Measurements from ENCODE around the gene FCN2.

Gene FCN2

DNA sequence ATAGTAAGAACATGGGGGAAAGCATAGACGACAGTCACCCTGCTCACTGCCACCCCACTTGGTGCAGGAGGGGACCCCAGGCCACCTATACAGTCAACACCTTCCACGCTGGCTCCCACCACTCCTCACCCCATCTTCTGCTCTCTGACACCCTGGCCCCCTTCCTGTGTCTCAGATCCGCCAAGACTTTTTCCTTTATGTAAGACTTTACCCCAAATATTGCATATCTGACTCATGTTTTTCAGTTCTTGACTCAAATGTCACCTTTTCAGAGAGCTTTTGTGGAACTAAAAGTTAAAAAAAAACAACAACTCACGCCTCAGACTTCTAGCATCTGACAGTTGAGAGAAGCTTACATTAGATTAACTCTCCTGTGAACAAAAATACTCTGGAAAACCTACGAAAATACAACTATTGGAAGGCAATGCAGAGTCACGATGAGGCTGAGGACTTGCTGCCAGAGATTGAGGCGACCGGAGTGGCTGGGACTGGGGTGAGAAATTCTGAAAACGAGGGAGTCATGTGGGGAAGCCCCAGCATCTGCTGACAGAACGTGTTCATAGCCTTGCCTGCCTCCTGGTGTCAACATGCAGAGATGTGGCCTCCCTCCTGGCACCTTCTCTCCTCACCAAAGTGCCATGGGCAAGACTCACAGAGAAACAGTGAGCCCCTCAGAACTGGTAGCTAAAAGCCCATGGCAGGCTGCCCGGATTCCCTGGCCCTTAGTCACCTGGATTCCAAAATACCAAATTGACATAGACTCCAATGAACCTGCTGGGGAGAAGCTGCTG, 22.4 kb upstream of the FCN2 start:
- Histone ChIP-seq H3K4me3 (ENCODE audit: low read depth, low read length) (no peak overlapping the region), H3K27ac (ENCODE audit: low read depth, low read length) (no peak overlapping the region), H3K4me1 (ENCODE audit: control insufficient read depth, insufficient read depth, low read length, unreplicated experiment) (peaks cover 5% of the 10 kb centered on the region), H3K36me3 (ENCODE audit: insufficient read depth, low read length) (no peaks in the 10 kb centered on the region; the same call in 1 of the 2 replicates), H2AFZ (ENCODE audit: low read length, unreplicated experiment) (no peak overlapping the region), H3K79me2 (ENCODE audit: control insufficient read depth, insufficient read depth, low read length, unreplicated experiment) (no peaks in the 10 kb centered on the region), H3K27me3 (ENCODE audit: insufficient read depth, low read length) (no peaks in the 10 kb centered on the region; the same call in 1 of the 2 replicates)

DNA sequence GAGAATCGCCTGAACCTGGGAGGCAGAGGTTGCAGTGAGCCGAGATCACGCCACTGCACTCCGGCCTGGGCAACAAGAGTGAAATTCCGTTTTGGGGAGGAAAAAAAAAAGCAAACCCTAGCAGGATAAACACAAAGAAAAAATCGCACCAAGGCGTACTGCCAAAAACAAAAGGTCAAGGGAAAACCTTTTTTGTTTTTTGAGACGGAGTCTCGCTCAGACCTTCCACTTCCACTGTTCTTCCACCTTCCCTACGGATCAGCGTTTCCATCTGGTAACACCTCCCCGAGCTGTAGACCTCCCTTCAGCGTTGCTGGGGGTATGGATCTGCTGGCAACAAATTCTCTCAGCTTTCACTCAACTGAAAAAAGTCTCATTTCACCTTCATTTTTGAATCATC, 20.1 kb upstream of the FCN2 start:
- Histone ChIP-seq H3K4me3 (ENCODE audit: low read depth, low read length) (no peak overlapping the region), H3K4me1 (ENCODE audit: control insufficient read depth, insufficient read depth, low read length, unreplicated experiment) (peaks cover 5% of the 10 kb centered on the region), H3K27ac (ENCODE audit: low read depth, low read length) (no peak overlapping the region), H3K36me3 (ENCODE audit: insufficient read depth, low read length) (no peaks in the 10 kb centered on the region; the same call in 1 of the 2 replicates), H2AFZ (ENCODE audit: low read length, unreplicated experiment) (no peak overlapping the region), H3K79me2 (ENCODE audit: control insufficient read depth, insufficient read depth, low read length, unreplicated experiment) (no peaks in the 10 kb centered on the region), H3K27me3 (ENCODE audit: insufficient read depth, low read length) (no peaks in the 10 kb centered on the region; the same call in 1 of the 2 replicates)

DNA sequence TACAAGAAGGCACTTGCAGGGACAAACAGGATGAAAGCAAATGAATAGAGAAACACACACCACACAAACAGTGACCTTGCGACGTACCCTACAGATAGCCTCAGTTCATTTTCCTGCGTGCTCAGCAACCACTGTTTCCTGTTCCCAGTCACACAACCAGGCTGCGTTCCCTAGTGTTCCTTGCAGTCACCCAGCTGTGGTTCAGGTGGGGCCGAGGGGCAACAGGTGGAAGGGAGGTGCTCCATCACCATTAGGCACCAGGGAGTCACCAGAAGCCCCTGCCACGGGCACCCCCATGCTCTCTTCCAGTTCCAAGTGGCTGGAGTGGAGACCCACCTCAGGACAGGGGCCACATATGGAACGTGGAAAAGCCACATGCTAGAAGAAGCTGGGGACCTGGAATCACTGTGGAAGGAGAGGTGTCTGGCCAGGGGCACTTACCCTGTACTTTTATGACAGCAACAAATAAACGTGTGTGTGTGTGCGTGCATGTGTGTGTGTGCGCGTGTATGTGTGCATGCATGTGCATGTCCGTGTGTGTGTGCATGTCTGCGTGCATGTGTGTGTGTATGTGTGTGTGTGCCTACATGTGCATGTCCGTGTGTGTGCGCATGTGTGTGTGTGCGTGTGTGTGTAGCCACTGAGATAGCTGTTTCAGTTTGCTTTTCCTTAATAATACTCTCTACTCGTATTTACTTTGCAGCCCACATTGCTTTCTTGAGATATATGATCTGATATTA, 18.8 kb upstream of the FCN2 start:
- no peak overlapping the region for H2AFZ ChIP-seq (ENCODE audit: low read length, unreplicated experiment)
- H3K27ac ChIP-seq (ENCODE audit: low read depth, low read length) = no peak overlapping the region
- H3K4me1 ChIP-seq (ENCODE audit: control insufficient read depth, insufficient read depth, low read length, unreplicated experiment) = peaks cover 5% of the 10 kb centered on the region
- no peaks in the 10 kb centered on the region; the same call in 1 of the 2 replicates for H3K36me3 ChIP-seq (ENCODE audit: insufficient read depth, low read length)
- H3K27me3 ChIP-seq (ENCODE audit: insufficient read depth, low read length) = no peaks in the 10 kb centered on the region; the same call in 1 of the 2 replicates
- no peak overlapping the region for H3K4me3 ChIP-seq (ENCODE audit: low read depth, low read length)
- H3K79me2 ChIP-seq (ENCODE audit: control insufficient read depth, insufficient read depth, low read length, unreplicated experiment) = no peaks in the 10 kb centered on the region

DNA sequence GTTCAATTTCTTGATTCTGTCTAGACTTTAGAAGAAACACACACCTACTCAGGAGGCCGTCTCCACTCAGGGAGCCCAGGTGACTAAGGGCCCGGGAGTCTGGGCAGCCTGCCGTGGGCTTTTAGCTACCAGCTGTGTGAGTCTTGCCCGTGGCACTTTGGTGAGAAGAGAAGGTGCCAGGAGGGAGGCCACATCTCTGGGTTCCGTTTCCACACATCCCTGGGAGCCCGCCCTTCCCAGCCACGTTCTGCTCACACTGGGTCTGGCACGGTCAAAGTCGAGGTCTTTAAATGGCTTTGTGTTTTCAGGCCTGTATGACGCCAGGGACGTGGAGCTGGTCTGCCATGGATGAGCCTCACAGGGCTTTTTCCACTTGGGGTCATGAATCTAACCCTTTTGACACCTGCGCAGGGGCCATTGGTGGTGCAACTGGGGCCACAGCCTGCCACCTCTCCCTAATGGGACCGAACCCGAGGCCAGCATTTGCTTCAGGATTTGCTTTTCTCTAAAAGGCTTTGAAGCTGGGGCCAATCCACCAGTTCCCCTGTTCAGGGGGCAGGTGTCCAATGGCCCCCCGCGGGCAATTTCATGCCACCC, 17.2 kb upstream of the FCN2 start:
- peaks cover 2% of the 10 kb centered on the region for H3K4me1 ChIP-seq (ENCODE audit: control insufficient read depth, insufficient read depth, low read length, unreplicated experiment)
- H3K79me2 ChIP-seq (ENCODE audit: control insufficient read depth, insufficient read depth, low read length, unreplicated experiment) = no peaks in the 10 kb centered on the region
- no peaks in the 10 kb centered on the region; the same call in 1 of the 2 replicates for H3K27me3 ChIP-seq (ENCODE audit: insufficient read depth, low read length)
- H3K36me3 ChIP-seq (ENCODE audit: insufficient read depth, low read length) = no peaks in the 10 kb centered on the region; the same call in 1 of the 2 replicates
- H2AFZ ChIP-seq (ENCODE audit: low read length, unreplicated experiment) = no peak overlapping the region
- H3K4me3 ChIP-seq (ENCODE audit: low read depth, low read length) = no peak overlapping the region
- no peak overlapping the region for H3K27ac ChIP-seq (ENCODE audit: low read depth, low read length)

DNA sequence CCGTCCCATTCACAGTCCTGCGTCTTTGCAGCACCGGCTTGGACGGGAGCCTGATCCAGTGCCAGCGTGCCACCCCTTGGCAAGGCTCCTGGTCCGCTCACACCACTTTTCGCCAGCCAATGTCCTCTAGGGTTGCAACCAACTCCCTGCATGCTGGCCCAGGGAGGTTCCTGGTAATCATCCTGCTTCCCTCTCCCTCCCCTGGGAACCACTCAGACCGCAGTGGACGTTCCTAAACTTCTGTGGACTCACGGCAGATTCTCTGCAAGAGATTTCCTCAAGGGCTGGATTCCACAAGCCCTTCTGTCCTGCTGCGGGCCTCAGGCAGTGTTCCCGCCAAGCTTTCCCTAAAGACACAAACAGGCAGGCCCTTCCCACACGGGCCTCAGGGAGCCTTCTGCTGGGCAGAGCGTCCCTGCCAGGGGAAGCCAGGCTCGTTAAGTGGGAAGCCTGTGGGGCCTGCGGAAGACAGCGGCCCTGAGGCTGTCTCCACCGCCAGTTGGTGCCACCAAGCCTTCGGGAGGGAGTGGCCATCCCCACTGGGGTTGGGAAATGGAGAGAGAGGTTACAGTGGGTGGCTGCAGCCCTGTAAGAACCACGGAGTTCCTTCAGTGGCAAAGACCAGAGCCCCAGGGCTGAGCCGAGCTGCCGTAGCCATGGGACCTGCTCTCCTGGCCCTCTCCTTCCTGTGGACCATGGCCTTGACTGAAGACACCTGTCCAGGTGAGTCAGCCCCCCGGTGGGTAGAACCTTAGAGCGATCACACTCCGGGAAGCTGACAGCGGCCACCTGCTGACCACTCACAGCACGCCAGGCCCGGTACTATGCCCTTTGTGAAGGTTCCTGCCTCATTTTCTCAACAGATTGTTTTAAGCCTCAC, 16.4 kb upstream of the FCN2 start:
- H3K79me2 ChIP-seq (ENCODE audit: control insufficient read depth, insufficient read depth, low read length, unreplicated experiment) = no peaks in the 10 kb centered on the region
- H3K36me3 ChIP-seq (ENCODE audit: insufficient read depth, low read length) = no peaks in the 10 kb centered on the region; the same call in 1 of the 2 replicates
- no peaks in the 10 kb centered on the region; the same call in 1 of the 2 replicates for H3K27me3 ChIP-seq (ENCODE audit: insufficient read depth, low read length)
- H3K27ac ChIP-seq (ENCODE audit: low read depth, low read length) = no peak overlapping the region
- no peaks in the 10 kb centered on the region for H3K4me1 ChIP-seq (ENCODE audit: control insufficient read depth, insufficient read depth, low read length, unreplicated experiment)
- H3K4me3 ChIP-seq (ENCODE audit: low read depth, low read length) = no peak overlapping the region
- H2AFZ ChIP-seq (ENCODE audit: low read length, unreplicated experiment) = no peak overlapping the region

DNA sequence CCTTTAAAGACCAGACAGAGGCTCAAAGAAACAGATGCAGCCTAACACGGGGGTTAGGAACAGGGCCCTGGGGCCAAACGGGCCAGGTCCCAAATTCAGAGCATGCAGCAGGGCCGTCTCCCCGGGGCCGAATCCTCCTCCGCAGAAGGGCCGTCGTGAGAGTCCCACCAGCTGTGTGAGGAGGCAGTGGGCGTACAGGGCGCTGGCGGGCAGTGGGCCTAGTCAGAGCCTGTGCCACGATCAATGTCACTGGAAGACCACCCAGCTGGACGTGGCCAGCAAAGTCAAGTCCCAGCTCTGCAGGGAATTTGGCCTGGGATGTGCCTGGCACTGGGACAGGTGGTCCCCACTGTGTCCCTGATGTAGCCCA, 15.8 kb upstream of the FCN2 start:
- no peak overlapping the region for H3K27ac ChIP-seq (ENCODE audit: low read depth, low read length)
- no peaks in the 10 kb centered on the region for H3K79me2 ChIP-seq (ENCODE audit: control insufficient read depth, insufficient read depth, low read length, unreplicated experiment)
- H3K27me3 ChIP-seq (ENCODE audit: insufficient read depth, low read length) = peaks cover under 1% of the 10 kb centered on the region

DNA sequence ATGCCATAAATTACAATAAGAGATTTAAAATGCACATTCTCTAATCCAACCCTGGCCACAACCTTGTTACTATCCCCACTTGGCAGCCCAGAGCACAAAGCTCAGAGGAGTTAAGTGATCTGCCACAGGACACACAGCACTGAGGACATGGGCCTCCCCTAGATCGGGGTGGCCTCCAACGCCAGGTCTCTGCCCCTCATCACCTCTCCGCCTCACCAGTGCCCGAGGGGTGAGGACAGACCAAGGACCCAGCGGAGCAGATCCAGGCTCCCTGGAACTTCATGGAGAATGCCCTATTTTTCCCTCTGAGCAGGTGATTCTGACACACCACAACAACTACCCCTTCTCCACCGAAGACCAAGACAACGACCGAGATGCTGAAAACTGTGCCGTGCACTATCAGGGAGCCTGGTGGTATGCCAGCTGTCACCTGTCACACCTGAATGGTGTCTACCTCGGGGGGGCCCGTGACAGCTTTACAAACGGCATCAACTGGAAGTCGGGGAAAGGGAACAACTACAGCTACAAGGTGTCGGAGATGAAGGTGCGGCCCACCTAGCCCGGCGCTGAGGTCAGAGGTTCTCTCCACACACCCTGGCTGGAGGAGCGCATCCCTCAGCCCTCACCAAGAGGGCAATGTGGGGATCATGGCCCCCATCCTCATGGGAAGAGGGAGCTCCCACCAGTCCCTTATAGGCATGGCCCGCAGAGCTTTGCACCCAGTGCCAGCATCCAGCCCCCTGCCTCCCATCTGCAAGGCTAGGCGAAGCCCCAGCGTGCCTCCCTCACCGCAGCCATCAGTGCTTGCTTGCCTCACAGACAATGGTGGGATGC, 12.5 kb upstream of the FCN2 start:
- Histone ChIP-seq H3K79me2 (ENCODE audit: control insufficient read depth, insufficient read depth, low read length, unreplicated experiment) (no peaks in the 10 kb centered on the region), H3K36me3 (ENCODE audit: insufficient read depth, low read length) (no peaks in the 10 kb centered on the region), H3K27me3 (ENCODE audit: insufficient read depth, low read length) (peaks cover 31% of the 10 kb centered on the region), H3K4me1 (ENCODE audit: control insufficient read depth, insufficient read depth, low read length, unreplicated experiment) (no peaks in the 10 kb centered on the region), H2AFZ (ENCODE audit: low read length, unreplicated experiment) (no peak overlapping the region), H3K4me3 (ENCODE audit: low read depth, low read length) (no peak overlapping the region), H3K27ac (ENCODE audit: low read depth, low read length) (no peak overlapping the region)

More for the DNA sequence above, 15.8 kb upstream of the FCN2 start:
- H3K36me3 ChIP-seq (ENCODE audit: insufficient read depth, low read length) = no peaks in the 10 kb centered on the region; the same call in 1 of the 2 replicates
- no peak overlapping the region for H2AFZ ChIP-seq (ENCODE audit: low read length, unreplicated experiment)
- no peak overlapping the region for H3K4me3 ChIP-seq (ENCODE audit: low read depth, low read length)
- H3K4me1 ChIP-seq (ENCODE audit: control insufficient read depth, insufficient read depth, low read length, unreplicated experiment) = no peaks in the 10 kb centered on the region

DNA sequence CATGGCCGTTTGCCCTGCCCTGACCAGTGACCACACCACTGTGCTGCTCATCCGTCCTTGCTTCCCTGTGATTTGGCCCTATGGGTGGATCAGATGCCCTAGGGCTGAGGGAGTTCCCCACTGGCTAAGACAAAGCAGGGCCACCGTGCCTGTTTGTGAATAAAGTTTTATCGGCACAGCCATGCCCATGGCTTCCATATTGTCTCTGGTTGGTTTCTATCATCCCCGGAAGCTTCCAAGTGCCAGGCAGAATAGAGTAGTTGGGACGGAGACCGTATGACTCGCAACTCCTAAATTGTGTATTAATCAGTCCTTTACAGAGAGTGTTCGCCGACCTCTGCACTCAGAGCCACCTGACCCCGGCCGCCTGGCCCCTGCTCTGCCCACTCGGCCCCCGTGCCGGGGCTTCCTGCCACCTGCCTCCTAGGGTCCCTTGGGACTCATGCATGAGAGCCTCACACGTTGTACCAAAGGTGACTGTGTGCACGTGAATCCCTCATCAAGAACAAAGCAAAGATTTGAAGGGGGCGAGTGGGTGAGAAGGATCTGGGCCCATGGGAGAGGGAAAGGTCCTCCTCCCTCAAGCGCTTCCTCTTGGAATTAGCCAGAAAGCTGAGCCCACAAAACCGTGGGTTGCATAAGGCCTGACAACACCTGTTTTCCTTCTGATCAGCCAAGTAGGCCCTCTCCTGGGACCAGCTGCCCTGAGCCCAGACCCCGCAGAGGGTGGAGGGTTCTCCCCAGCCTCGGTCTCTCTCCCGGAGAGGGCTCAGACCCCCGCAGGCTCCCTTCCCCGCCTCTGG, 11.7 kb upstream of the FCN2 start:
- no peaks in the 10 kb centered on the region for H3K4me1 ChIP-seq (ENCODE audit: control insufficient read depth, insufficient read depth, low read length, unreplicated experiment)
- no peaks in the 10 kb centered on the region for H3K79me2 ChIP-seq (ENCODE audit: control insufficient read depth, insufficient read depth, low read length, unreplicated experiment)
- peaks cover 39% of the 10 kb centered on the region for H3K27me3 ChIP-seq (ENCODE audit: insufficient read depth, low read length)
- no peak overlapping the region for H2AFZ ChIP-seq (ENCODE audit: low read length, unreplicated experiment)
- no peaks in the 10 kb centered on the region for H3K36me3 ChIP-seq (ENCODE audit: insufficient read depth, low read length)
- no peak overlapping the region for H3K4me3 ChIP-seq (ENCODE audit: low read depth, low read length)
- no peak overlapping the region for H3K27ac ChIP-seq (ENCODE audit: low read depth, low read length)

Data from ACC112 (cell line).